Left lung (tissue), 10 donors: ENCODE data around the gene ANKRD62. TPM values are rescaled to one million over a fixed set of nuclear protein-coding genes. Genes with fewer than 3 reads are reported as not detected.

Experiments used
- ATAC-seq: fragments of 200-7000 bp; cut with Tn5 transposase; one replicate; pipeline ENCODE4 v1.9.1; 2020; ENCODE audit warnings: moderate library complexity
- DNase-seq, 4 donors: peaks; one replicate each; pipeline ENCODE4 v3.0.0-alpha.2; 2013 to 2020
- H3K27ac ChIP-seq, 2 donors: fragments of 200-600 bp; sonication (generic) in 1 of 2; one replicate each; pipeline versions ENCODE4 v1.5.0 to v1.8.0; 2020 to 2021
- H3K27me3 ChIP-seq, 2 donors: fragments of 200-600 bp; sonication (generic) in 1 of 2; one replicate each; pipeline versions ENCODE4 v1.5.0 to v1.8.0; 2020 to 2021
- H3K36me3 ChIP-seq, 2 donors: fragments of 200-600 bp; sonication (generic) in 1 of 2; one replicate each; pipeline versions ENCODE4 v1.5.0 to v1.8.0; 2020 to 2021
- H3K4me1 ChIP-seq, 2 donors: fragments of 200-600 bp; one replicate each; pipeline ENCODE4 v1.8.0; 2021
- H3K4me3 ChIP-seq, 2 donors: fragments of 200-600 bp; sonication (generic) in 1 of 2; one replicate each; pipeline versions ENCODE4 v1.5.0 to v1.8.0; 2020 to 2021; ENCODE audit warnings: mild to moderate bottlenecking in 1 of 2
- H3K9me3 ChIP-seq, 2 donors: fragments of 200-600 bp; sonication (generic) in 1 of 2; one replicate each; pipeline versions ENCODE4 v1.5.0 to v1.8.0; 2020 to 2021
- CTCF ChIP-seq, 2 donors: fragments of 200-600 bp; sonication (generic) in 1 of 2; IDR thresholded peaks; one replicate each; pipeline versions ENCODE4 v1.5.0 to v1.8.0; 2021; ENCODE audit warnings: antibody characterized with exemption in 2 of 2
- intact Hi-C, 2 donors: fragments of 100-400 bp; cut with DNase I; formaldehyde crosslinking; loops; one replicate each; pipeline versions ENCODE4 v1.11.2 to v1.14.2; 2022
- polyA plus RNA-seq, 6 donors: library from polyadenylated mRNA; unstranded; fragments of 120-200 nt; gene quantifications; one replicate each; pipeline ENCODE4 v1.2.1, GENCODE V29; 2013; ENCODE audit not compliant: insufficient read length in 6 of 6
- total RNA-seq, 2 donors: library from RNA; stranded (reverse); fragmentation: NEBNext Ultra II Directional; extraction: Animal tissue kit (Norgen Biotek cat#: 25700); gene quantifications; one replicate each; pipeline ENCODE4 v1.2.1, GENCODE V29; 2021
- donor health status: DM: no; HTN: yes; CAD: no.
- donor health status: DM: no; HTN: no; CAD: no.

Gene ANKRD62
- total and polyA plus RNA-seq, 8 donors, result 0.06 to 0.20 (median 0.09) TPM; not detected in 2

- Histone ChIP-seq H3K4me1 (no peaks in the 10 kb centered on the region), H3K27me3 (no peaks in the 10 kb centered on the region), H3K9me3 (no peaks in the 10 kb centered on the region), H3K36me3 (no peaks in the 10 kb centered on the region), H3K4me3 (no peak overlapping the region), H3K27ac (no peak overlapping the region)
- no peak for TF ChIP-seq CTCF (IDR thresholded peaks at IDR 0.05)
- ATAC-seq (no peak), DNase-seq (no peak)
- intact Hi-C loops, result no loop called here
These were observed 5.5 kb downstream of the ANKRD62 start for GRCh38 chr18:12099160-12099559.

- DNase-seq (no peak), ATAC-seq (no peak)
- H3K9me3 ChIP-seq, result no peaks in the 10 kb centered on the region
- intact Hi-C loops, result no loop called here
- no peak overlapping the region for H3K4me3 ChIP-seq
- H3K4me1 ChIP-seq, result no peaks in the 10 kb centered on the region
- no peak for TF ChIP-seq CTCF (IDR thresholded peaks at IDR 0.05)
- no peak overlapping the region for H3K27ac ChIP-seq
- no peaks in the 10 kb centered on the region for H3K36me3 ChIP-seq
- no peaks in the 10 kb centered on the region for H3K27me3 ChIP-seq
These were observed 7.6 kb downstream of the ANKRD62 start for GRCh38 chr18:12101266-12101665.

GRCh38 chr18:12102136-12102842 lies 8.6 kb downstream of the ANKRD62 start:
- Histone ChIP-seq H3K9me3 (no peaks in the 10 kb centered on the region), H3K4me1 (no peaks in the 10 kb centered on the region), H3K27ac (no peak overlapping the region), H3K36me3 (no peaks in the 10 kb centered on the region), H3K27me3 (no peaks in the 10 kb centered on the region), H3K4me3 (no peak overlapping the region)
- intact Hi-C loops, result no loop called here
- TF ChIP-seq CTCF (IDR thresholded peaks at IDR 0.05), result no peak
- ATAC-seq (no peak), DNase-seq (peak in 1 of 4 donors; percentile 31)

GRCh38 chr18:12106471-12106870 lies 12.8 kb downstream of the ANKRD62 start:
- no peaks in the 10 kb centered on the region for H3K4me1 ChIP-seq
- no peak overlapping the region for H3K4me3 ChIP-seq
- no peak for DNase-seq
- no peak overlapping the region for H3K27ac ChIP-seq
- H3K9me3 ChIP-seq, result no peaks in the 10 kb centered on the region
- no peaks in the 10 kb centered on the region for H3K36me3 ChIP-seq
- intact Hi-C loops, result no loop called here
- no peaks in the 10 kb centered on the region for H3K27me3 ChIP-seq
- ATAC-seq, result no peak
- no peak for TF ChIP-seq CTCF (IDR thresholded peaks at IDR 0.05)

- Histone ChIP-seq H3K27me3 (no peaks in the 10 kb centered on the region), H3K9me3 (no peaks in the 10 kb centered on the region), H3K4me3 (no peak overlapping the region), H3K27ac (no peak overlapping the region), H3K36me3 (no peaks in the 10 kb centered on the region), H3K4me1 (no peaks in the 10 kb centered on the region)
- DNase-seq (no peak), ATAC-seq (no peak)
- intact Hi-C loops, result no loop called here
- TF ChIP-seq CTCF (IDR thresholded peaks at IDR 0.05), result no peak
These were observed 16.2 kb downstream of the ANKRD62 start for GRCh38 chr18:12109836-12110235.
